HEK293 (cell line): ENCODE results near the gene S100P.

Experiments
- CTCF ChIA-PET: fragments of 350-600 bp; formaldehyde crosslinking; extraction: SDS; loops from one replicate; lab custom pipeline; 2021; ENCODE audit warnings: antibody characterized with exemption; lab: Yijun Ruan, JAX
- POLR2A ChIA-PET: fragments of 300-600 bp; formaldehyde crosslinking; extraction: SDS; loops from one replicate; lab custom pipeline; 2020; ENCODE audit warnings: antibody characterized with exemption, inconsistent platforms; lab: Yijun Ruan, JAX
- H3K27ac ChIP-seq: fragments of 200-500 bp; sonication (Bioruptor generic); 2 replicates; pipeline ENCODE4 v1.5.1; 2014; ENCODE audit warnings: low read depth, low read length, control low read depth, inconsistent platforms; ENCODE audit errors: extremely low read depth
- H3K36me3 ChIP-seq, 2 experiments: fragments of 200-500 bp in 1 of 2; sonication (Bioruptor generic) in 1 of 2; 1 replicate in 1 of 2; 2 replicates in 1 of 2; pipeline ENCODE4 v1.5.1; 2014 to 2017; ENCODE audit warnings: inconsistent platforms in 2 of 2, low read length in 2 of 2; ENCODE audit not compliant: control insufficient read depth in 2 of 2, insufficient read depth in 1 of 2
- H3K4me1 ChIP-seq: fragments of 200-500 bp; sonication (Bioruptor generic); 2 replicates; pipeline ENCODE4 v1.5.1; 2014; ENCODE audit warnings: mild to moderate bottlenecking, low read length, inconsistent platforms; ENCODE audit not compliant: control insufficient read depth, insufficient read depth
- H3K4me3 ChIP-seq: 2 replicates; pipeline ENCODE4 v1.5.1; 2011; ENCODE audit warnings: low read depth, mild to moderate bottlenecking, control low read depth, low read length, moderate library complexity
- H3K9me3 ChIP-seq: fragments of 200-500 bp; sonication (Bioruptor generic); 2 replicates; pipeline ENCODE4 v1.5.1; 2014; ENCODE audit warnings: low read depth, low read length, inconsistent platforms; ENCODE audit not compliant: control insufficient read depth, insufficient read depth
- GFI1B ChIP-seq: fragments of 450-650 bp; formaldehyde crosslinking; IDR thresholded peaks from 2 replicates; pipeline ENCODE4 v1.5.1; 2016; ENCODE audit warnings: missing biosample characterization, missing genetic modification characterization
- KLF16 ChIP-seq: fragments of 450-650 bp; formaldehyde crosslinking; IDR thresholded peaks from 2 replicates; pipeline ENCODE4 v1.5.1; 2017; ENCODE audit warnings: missing biosample characterization, missing genetic modification characterization
- ZBTB48 ChIP-seq: fragments of 450-650 bp; formaldehyde crosslinking; IDR thresholded peaks from 2 replicates; pipeline ENCODE4 v1.5.1; 2016; ENCODE audit warnings: missing biosample characterization, missing genetic modification characterization
- ZBTB7A ChIP-seq: fragments of 450-650 bp; formaldehyde crosslinking; IDR thresholded peaks from 2 replicates; pipeline ENCODE4 v1.5.1; 2016; ENCODE audit warnings: low read depth, missing biosample characterization, missing genetic modification characterization
- ZNF121 ChIP-seq: fragments of 450-650 bp; formaldehyde crosslinking; IDR thresholded peaks from 2 replicates; pipeline ENCODE4 v1.5.1; 2016; ENCODE audit warnings: missing biosample characterization, missing genetic modification characterization
- ZNF2 ChIP-seq: fragments of 450-650 bp; formaldehyde crosslinking; IDR thresholded peaks from 2 replicates; pipeline ENCODE4 v1.5.1; 2016; ENCODE audit warnings: missing biosample characterization, missing genetic modification characterization
- ZNF274 ChIP-seq, 2 experiments: fragments of 200-500 bp in 1 of 2; fragments of 450-650 bp in 1 of 2; sonication (Bioruptor generic) in 1 of 2; formaldehyde crosslinking in 1 of 2; IDR thresholded peaks; 2 replicates each; pipeline versions ENCODE4 v1.5.1 to v1.6.1; 2014 to 2016; ENCODE audit warnings: borderline replicate concordance in 1 of 2, inconsistent platforms in 1 of 2, low read length in 1 of 2, missing biosample characterization in 1 of 2, missing genetic modification characterization in 1 of 2
- ZNF335 ChIP-seq: fragments of 450-650 bp; formaldehyde crosslinking; conservative IDR thresholded peaks from 2 replicates; pipeline ENCODE4 v1.5.1; 2016; ENCODE audit warnings: missing biosample characterization, missing genetic modification characterization
- ZNF398 ChIP-seq: fragments of 450-650 bp; formaldehyde crosslinking; IDR thresholded peaks from 2 replicates; pipeline ENCODE4 v1.5.1; 2017; ENCODE audit warnings: missing biosample characterization, missing genetic modification characterization
- ZNF514 ChIP-seq: fragments of 450-650 bp; formaldehyde crosslinking; IDR thresholded peaks from 2 replicates; pipeline ENCODE4 v1.5.1; 2016; ENCODE audit warnings: missing biosample characterization, missing genetic modification characterization
- ZNF549 ChIP-seq: fragments of 450-650 bp; IDR thresholded peaks from 2 replicates; pipeline ENCODE4 v1.5.1; 2018; ENCODE audit warnings: missing biosample characterization, missing genetic modification characterization, mild to moderate bottlenecking, inconsistent platforms, moderate library complexity
- ZNF701 ChIP-seq: fragments of 450-650 bp; formaldehyde crosslinking; IDR thresholded peaks from 2 replicates; pipeline ENCODE4 v1.5.1; 2016; ENCODE audit warnings: missing biosample characterization, missing genetic modification characterization
- TF ChIP-seq, protein P1 (sequence below): fragments of 450-650 bp; formaldehyde crosslinking; IDR thresholded peaks from 2 replicates; pipeline ENCODE4 v1.5.1; 2016; ENCODE audit warnings: missing biosample characterization, missing genetic modification characterization
- TF ChIP-seq, protein P2 (sequence below): fragments of 450-650 bp; formaldehyde crosslinking; IDR thresholded peaks from 2 replicates; pipeline ENCODE4 v1.5.1; 2017; ENCODE audit warnings: missing biosample characterization, mild to moderate bottlenecking, missing genetic modification characterization, moderate library complexity

The S100P gene

GRCh38 chr4:6684656-6685055 lies 9.0 kb upstream of the S100P start (continued):
- no peak for TF ChIP-seq ZNF398 (tag by site-specific recombination)
- TF ChIP-seq ZNF274 (IDR thresholded peaks at IDR 0.05; ENCODE audit: low read length) = no peak
- TF ChIP-seq ZNF274 (tag by site-specific recombination; IDR thresholded peaks at IDR 0.05; ENCODE audit: borderline replicate concordance) = no peak
- no peak for TF ChIP-seq ZBTB7A
- no peak for TF ChIP-seq ZNF514 (tag by site-specific recombination)
- no peak for TF ChIP-seq GFI1B
- no peak for TF ChIP-seq KLF16 (tag by site-specific recombination)
- TF ChIP-seq ZNF701 (tag by site-specific recombination) = no peak

- no peaks in the 10 kb centered on the region for H3K4me1 ChIP-seq
- no peaks in the 10 kb centered on the region for H3K9me3 ChIP-seq
- H3K27ac ChIP-seq = no peak overlapping the region
- TF ChIP-seq ZNF121 (peak; percentile 76), ZNF2 (tag by site-specific recombination) (no peak)
- CTCF ChIA-PET = no interaction called here
- H3K36me3 ChIP-seq = no peaks in the 10 kb centered on the region
- POLR2A ChIA-PET = no interaction called here
- no peak overlapping the region for H3K4me3 ChIP-seq
Observed at GRCh38 chr4:6686104-6686787, 7.4 kb upstream of the S100P start.

DNA sequence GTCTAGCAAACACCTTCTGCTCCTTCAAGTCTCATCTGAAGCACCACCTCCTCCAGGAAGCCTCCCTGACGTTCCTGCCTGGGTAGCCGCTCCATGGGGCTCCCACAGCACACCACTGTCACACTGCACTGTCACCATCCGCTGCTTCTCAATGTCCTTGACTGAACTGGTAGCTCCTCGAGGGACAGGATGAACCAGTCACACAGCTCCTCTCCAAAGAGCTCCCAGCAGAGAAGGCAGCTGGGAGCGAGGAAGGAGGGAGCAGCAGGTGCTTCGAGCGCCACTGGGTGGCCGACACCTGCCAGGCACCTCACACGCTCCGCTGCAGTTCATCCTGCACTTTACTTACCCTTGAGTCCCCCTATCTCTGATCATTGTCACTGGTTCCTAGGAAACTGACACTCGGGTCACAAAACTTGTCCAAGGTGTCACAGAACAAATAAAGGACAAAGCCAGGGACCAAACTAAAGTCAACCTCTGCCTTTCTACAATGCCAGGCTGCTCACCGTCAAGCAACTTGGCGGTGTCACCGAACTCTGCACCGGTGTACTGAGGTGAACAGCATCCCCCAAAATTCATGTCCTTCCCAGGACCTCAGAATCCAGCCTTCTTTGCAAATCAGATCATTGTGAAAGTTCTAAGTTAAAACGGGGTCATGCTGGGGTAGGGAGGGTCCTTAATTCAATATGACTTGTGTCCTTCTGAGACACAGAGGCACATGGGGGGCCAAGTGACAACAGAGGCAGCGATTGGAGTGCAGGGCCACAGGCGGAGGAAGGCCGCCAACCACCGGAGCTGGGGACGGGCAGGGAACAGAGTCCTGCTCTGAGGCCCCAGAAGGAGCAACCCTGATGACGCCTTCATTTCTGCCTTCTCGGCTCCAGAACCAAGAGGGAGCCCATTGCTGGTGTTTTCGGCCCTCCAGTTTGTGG lies 5.5 kb upstream of the S100P start:
- TF ChIP-seq, protein P1, sequence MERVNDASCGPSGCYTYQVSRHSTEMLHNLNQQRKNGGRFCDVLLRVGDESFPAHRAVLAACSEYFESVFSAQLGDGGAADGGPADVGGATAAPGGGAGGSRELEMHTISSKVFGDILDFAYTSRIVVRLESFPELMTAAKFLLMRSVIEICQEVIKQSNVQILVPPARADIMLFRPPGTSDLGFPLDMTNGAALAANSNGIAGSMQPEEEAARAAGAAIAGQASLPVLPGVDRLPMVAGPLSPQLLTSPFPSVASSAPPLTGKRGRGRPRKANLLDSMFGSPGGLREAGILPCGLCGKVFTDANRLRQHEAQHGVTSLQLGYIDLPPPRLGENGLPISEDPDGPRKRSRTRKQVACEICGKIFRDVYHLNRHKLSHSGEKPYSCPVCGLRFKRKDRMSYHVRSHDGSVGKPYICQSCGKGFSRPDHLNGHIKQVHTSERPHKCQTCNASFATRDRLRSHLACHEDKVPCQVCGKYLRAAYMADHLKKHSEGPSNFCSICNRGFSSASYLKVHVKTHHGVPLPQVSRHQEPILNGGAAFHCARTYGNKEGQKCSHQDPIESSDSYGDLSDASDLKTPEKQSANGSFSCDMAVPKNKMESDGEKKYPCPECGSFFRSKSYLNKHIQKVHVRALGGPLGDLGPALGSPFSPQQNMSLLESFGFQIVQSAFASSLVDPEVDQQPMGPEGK (tag by site-specific recombination) = no peak
- peak; percentile 84; the same call in 1 of the 2 replicates for TF ChIP-seq ZBTB48 (tag by site-specific recombination)
- no peak for TF ChIP-seq ZNF549 (tag by site-specific recombination)
- TF ChIP-seq, protein P2, sequence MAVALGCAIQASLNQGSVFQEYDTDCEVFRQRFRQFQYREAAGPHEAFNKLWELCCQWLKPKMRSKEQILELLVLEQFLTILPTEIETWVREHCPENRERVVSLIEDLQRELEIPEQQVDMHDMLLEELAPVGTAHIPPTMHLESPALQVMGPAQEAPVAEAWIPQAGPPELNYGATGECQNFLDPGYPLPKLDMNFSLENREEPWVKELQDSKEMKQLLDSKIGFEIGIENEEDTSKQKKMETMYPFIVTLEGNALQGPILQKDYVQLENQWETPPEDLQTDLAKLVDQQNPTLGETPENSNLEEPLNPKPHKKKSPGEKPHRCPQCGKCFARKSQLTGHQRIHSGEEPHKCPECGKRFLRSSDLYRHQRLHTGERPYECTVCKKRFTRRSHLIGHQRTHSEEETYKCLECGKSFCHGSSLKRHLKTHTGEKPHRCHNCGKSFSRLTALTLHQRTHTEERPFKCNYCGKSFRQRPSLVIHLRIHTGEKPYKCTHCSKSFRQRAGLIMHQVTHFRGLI (tag by site-specific recombination) = no peak
- TF ChIP-seq ZNF335 (tag by site-specific recombination) = 0 out of 2 replicates have a peak, but pooled peaks have one; percentile 37
- H3K36me3 ChIP-seq = no peaks in the 10 kb centered on the region
- CTCF ChIA-PET = interaction anchor here (0.8 kb wide), 1 partner anchor 230 kb away, joined by 3 read pairs; no protein-coding TSS in a partner anchor
- no peaks in the 10 kb centered on the region for H3K9me3 ChIP-seq
- H3K4me3 ChIP-seq = no peak overlapping the region
- H3K4me1 ChIP-seq = no peaks in the 10 kb centered on the region
- POLR2A ChIA-PET = interaction anchor here (1.0 kb wide), 1 partner anchor 15 kb away, joined by 6 read pairs; a partner anchor contains a TSS
- H3K27ac ChIP-seq = no peak overlapping the region
